ENCODE data around the gene DCHS1.

The DCHS1 gene

DNA sequence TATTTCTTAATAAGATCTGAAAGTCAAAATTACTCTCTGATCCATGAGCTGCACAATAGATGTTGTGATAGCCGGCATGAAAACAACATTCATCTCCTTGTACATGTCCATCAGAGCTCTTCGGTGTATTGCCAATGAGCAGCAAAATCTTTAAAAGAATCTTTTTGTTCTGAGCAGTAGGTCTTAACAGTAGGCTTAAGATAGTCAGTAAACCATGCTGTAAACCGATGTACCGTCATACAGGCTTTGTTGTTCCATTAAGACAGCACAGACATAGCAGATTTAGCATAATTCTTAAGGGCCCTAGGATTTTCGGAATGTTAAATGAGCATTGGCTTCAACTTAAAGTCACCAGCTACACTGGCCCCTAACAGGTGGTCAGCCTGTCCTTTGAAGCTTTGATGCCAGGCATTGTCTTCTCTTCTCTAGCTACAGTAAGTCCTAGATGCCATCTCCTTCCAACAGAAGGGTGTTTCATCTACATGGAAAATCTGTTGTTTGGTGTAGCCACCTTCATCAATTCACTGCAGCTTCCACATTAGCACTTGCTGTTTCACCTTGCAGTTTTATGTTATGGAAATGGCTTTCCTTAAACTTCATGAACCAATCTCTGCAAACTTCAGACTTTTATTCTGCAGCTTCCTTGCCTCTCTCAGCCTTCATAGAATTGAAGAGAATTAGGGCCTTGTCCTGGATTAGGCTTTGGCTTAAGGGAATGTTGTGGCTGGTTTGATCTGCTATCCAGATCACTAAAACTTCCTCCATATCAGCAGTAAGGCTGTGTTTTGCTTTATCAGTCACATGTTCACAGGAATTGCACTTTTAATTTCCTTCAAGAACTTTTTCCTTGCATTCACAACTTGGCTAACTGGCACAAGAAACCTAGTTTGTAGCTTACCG lies 80.5 kb downstream of the DCHS1 start:
- H3K4me3 ChIP-seq (ENCODE audit: low read length) = no peak overlapping the region
- H3K27me3 ChIP-seq (ENCODE audit: control insufficient read depth, insufficient read depth, low read length) = no peaks in the 10 kb centered on the region
- H3K27ac ChIP-seq (ENCODE audit: low read depth, low read length) = peak overlapping the region; percentile 88
- peaks cover 22% of the 10 kb centered on the region for H3K4me1 ChIP-seq (ENCODE audit: control insufficient read depth, insufficient read depth, low read length)
- no peak overlapping the region for H3K9ac ChIP-seq (ENCODE audit: low read length)
- H3K36me3 ChIP-seq (ENCODE audit: control insufficient read depth, insufficient read depth, low read length) = no peaks in the 10 kb centered on the region

- Histone ChIP-seq H3K9ac (ENCODE audit: low read length) (no peak overlapping the region), H3K4me3 (ENCODE audit: low read length) (no peak overlapping the region), H3K27me3 (ENCODE audit: control insufficient read depth, insufficient read depth, low read length) (no peaks in the 10 kb centered on the region), H3K27ac (ENCODE audit: low read depth, low read length) (no peak overlapping the region), H3K36me3 (ENCODE audit: control insufficient read depth, insufficient read depth, low read length) (no peaks in the 10 kb centered on the region), H3K4me1 (ENCODE audit: control insufficient read depth, insufficient read depth, low read length) (peaks cover 20% of the 10 kb centered on the region)
Observed at GRCh38 chr11:6572215-6572614, 83.4 kb downstream of the DCHS1 start.

DNA sequence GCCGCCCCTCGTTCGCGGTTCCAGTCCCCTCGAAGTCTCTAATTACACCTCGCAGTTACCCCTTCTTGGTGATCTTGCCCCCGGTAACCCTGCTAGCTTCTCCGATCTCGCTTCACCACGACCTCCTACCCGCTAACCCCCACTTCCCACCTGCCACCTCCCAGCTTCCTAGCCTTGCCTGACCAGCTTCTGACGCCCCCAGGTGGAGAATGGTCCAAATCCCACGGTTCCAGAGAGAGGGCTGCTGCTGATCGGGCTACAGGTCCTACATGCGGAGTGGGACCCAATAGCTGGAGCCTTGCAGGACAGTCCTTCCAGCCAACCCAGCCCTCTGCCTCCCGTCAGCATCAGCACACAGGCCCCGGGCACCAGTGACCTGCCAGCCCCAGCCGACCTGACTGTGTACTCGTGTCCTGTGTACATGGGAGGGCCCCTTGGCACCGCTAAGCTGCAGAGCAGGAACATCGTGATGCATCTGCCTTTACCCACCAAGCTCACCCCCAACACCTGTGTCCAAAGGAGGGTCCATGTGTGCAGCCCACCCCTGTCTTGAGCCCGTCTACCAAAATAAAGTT lies 84.1 kb downstream of the DCHS1 start:
- no peak overlapping the region for H3K27ac ChIP-seq (ENCODE audit: low read depth, low read length)
- H3K4me3 ChIP-seq (ENCODE audit: low read length) = no peak overlapping the region
- peaks cover 13% of the 10 kb centered on the region for H3K4me1 ChIP-seq (ENCODE audit: control insufficient read depth, insufficient read depth, low read length)
- no peak overlapping the region for H3K9ac ChIP-seq (ENCODE audit: low read length)
- no peaks in the 10 kb centered on the region for H3K27me3 ChIP-seq (ENCODE audit: control insufficient read depth, insufficient read depth, low read length)
- no peaks in the 10 kb centered on the region for H3K36me3 ChIP-seq (ENCODE audit: control insufficient read depth, insufficient read depth, low read length)
